ENCODE results near the gene BEX4. TPM values are rescaled to one million over a fixed set of nuclear protein-coding genes. Genes with fewer than 3 reads are reported as not detected.
"Not testable (repeated sequence)": the region's sequence is repeated elsewhere in the genome, so short reads cannot be mapped to it uniquely, and the experiment has no call there.

BEX4 gene
- total RNA-seq, 5 donors from 2014 or later (not counting 1 experiment from before 2014, with no cell fraction given) = 23.8 to 53.6 (median 29.4) TPM

- no peak for ATAC-seq (replicated peaks in 1 of 4)
- Mint-ChIP-seq H3K27ac (no peak overlapping the region), H3K4me3 (no peak overlapping the region), H3K4me1 (no peaks in the 10 kb centered on the region), H3K9me3 (no peaks in the 10 kb centered on the region), H3K27me3 (peaks cover 2 to 23% of the 10 kb centered on the region in 2 donors), H3K36me3 (no peaks in the 10 kb centered on the region)
- ChIA-PET POLR2A (no interaction called here), CTCF (no interaction called here)
- DNase-seq = no peak
- WGBS (ENCODE audit: insufficient coverage) = 90% methylated on average over 2 of the region's 2 CpGs
- Histone ChIP-seq H3K9me3 (no peaks in the 10 kb centered on the region), H3K4me3 (ENCODE audit: control insufficient read depth in 1 of 2, extremely low read depth in 1 of 2, low read length in 1 of 2) (no peak overlapping the region), H3K4me1 (ENCODE audit: control insufficient read depth in 1 of 2, extremely low read depth in 1 of 2, insufficient read depth in 2 of 2, low read length in 2 of 2) (no peaks in the 10 kb centered on the region), H3K27ac (ENCODE audit: low read length) (no peak overlapping the region), H3K27me3 (replicated peaks in 1 of 2; ENCODE audit: control insufficient read depth in 2 of 2, extremely low read depth in 1 of 2, insufficient read depth in 2 of 2, low read length in 1 of 2) (no peaks in the 10 kb centered on the region), H3K36me3 (ENCODE audit: control insufficient read depth in 2 of 2, extremely low read depth in 1 of 2, insufficient read depth in 1 of 2, low read length in 1 of 2) (no peaks in the 10 kb centered on the region)
Measured at GRCh38 chrX:103233263-103233662, 18.4 kb downstream of the BEX4 start.

GRCh38 chrX:103234869-103235268 lies 20.0 kb downstream of the BEX4 start:
- H3K4me3 Mint-ChIP-seq = no peak overlapping the region
- POLR2A ChIA-PET = no interaction called here
- no peaks in the 10 kb centered on the region for H3K9me3 ChIP-seq
- CTCF ChIA-PET = no interaction called here
- DNase-seq (no peak), ATAC-seq (replicated peaks in 1 of 4) (no peak)
- H3K4me1 Mint-ChIP-seq = no peaks in the 10 kb centered on the region
- H3K36me3 ChIP-seq (ENCODE audit: control insufficient read depth in 2 of 2, extremely low read depth in 1 of 2, insufficient read depth in 1 of 2, low read length in 1 of 2) = no peaks in the 10 kb centered on the region
- H3K4me3 ChIP-seq (ENCODE audit: control insufficient read depth in 1 of 2, extremely low read depth in 1 of 2, low read length in 1 of 2) = no peak overlapping the region
- H3K9me3 Mint-ChIP-seq = no peaks in the 10 kb centered on the region
- H3K36me3 Mint-ChIP-seq = no peaks in the 10 kb centered on the region
- H3K27me3 Mint-ChIP-seq = peaks cover 2 to 23% of the 10 kb centered on the region in 2 donors
- no peak overlapping the region for H3K27ac ChIP-seq (ENCODE audit: low read length)
- H3K4me1 ChIP-seq (ENCODE audit: control insufficient read depth in 1 of 2, extremely low read depth in 1 of 2, insufficient read depth in 2 of 2, low read length in 2 of 2) = no peaks in the 10 kb centered on the region
- WGBS (ENCODE audit: insufficient coverage) = no CpG with 5 or more reads among the region's 1 CpG
- no peak overlapping the region for H3K27ac Mint-ChIP-seq
- H3K27me3 ChIP-seq (replicated peaks in 1 of 2; ENCODE audit: control insufficient read depth in 2 of 2, extremely low read depth in 1 of 2, insufficient read depth in 2 of 2, low read length in 1 of 2) = no peaks in the 10 kb centered on the region

GRCh38 chrX:103235608-103236007 lies 20.7 kb downstream of the BEX4 start:
- H3K36me3 ChIP-seq (ENCODE audit: control insufficient read depth in 2 of 2, extremely low read depth in 1 of 2, insufficient read depth in 1 of 2, low read length in 1 of 2); H3K27me3 ChIP-seq (replicated peaks in 1 of 2; ENCODE audit: control insufficient read depth in 2 of 2, extremely low read depth in 1 of 2, insufficient read depth in 2 of 2, low read length in 1 of 2); DNase-seq; H3K4me3 Mint-ChIP-seq; H3K4me1 ChIP-seq (ENCODE audit: control insufficient read depth in 1 of 2, extremely low read depth in 1 of 2, insufficient read depth in 2 of 2, low read length in 2 of 2); CTCF ChIA-PET; H3K27ac Mint-ChIP-seq; H3K27ac ChIP-seq (ENCODE audit: low read length); H3K9me3 ChIP-seq; H3K9me3 Mint-ChIP-seq; H3K36me3 Mint-ChIP-seq; H3K4me1 Mint-ChIP-seq; ATAC-seq (replicated peaks in 1 of 4); H3K4me3 ChIP-seq (ENCODE audit: control insufficient read depth in 1 of 2, extremely low read depth in 1 of 2, low read length in 1 of 2): not testable (repeated sequence)
- POLR2A ChIA-PET = interaction anchor here in 1 of 2 donors (0.7 kb wide), 1 partner anchor 32 kb away, joined by 6 read pairs; no protein-coding TSS in a partner anchor
- peaks cover 0 to 18% of the 10 kb centered on the region in 2 donors for H3K27me3 Mint-ChIP-seq
- WGBS (ENCODE audit: insufficient coverage) = no CpG with 5 or more reads among the region's 2 CpGs

GRCh38 chrX:103236296-103236695 lies 21.4 kb downstream of the BEX4 start:
- H3K27me3 ChIP-seq (replicated peaks in 1 of 2; ENCODE audit: control insufficient read depth in 2 of 2, extremely low read depth in 1 of 2, insufficient read depth in 2 of 2, low read length in 1 of 2) = no peaks in the 10 kb centered on the region
- ChIA-PET POLR2A (interaction anchor here in 1 of 2 donors (0.7 kb wide), 1 partner anchor 31 kb away, joined by 6 read pairs; no protein-coding TSS in a partner anchor), CTCF (no interaction called here)
- H3K4me3 ChIP-seq (ENCODE audit: control insufficient read depth in 1 of 2, extremely low read depth in 1 of 2, low read length in 1 of 2) = no peak overlapping the region
- H3K36me3 Mint-ChIP-seq = no peaks in the 10 kb centered on the region
- H3K27me3 Mint-ChIP-seq = peaks cover 0 to 11% of the 10 kb centered on the region in 2 donors
- H3K27ac Mint-ChIP-seq = no peak overlapping the region
- no CpG with 5 or more reads among the region's 1 CpG for WGBS (ENCODE audit: insufficient coverage)
- H3K36me3 ChIP-seq (ENCODE audit: control insufficient read depth in 2 of 2, extremely low read depth in 1 of 2, insufficient read depth in 1 of 2, low read length in 1 of 2) = no peaks in the 10 kb centered on the region
- H3K9me3 Mint-ChIP-seq = no peaks in the 10 kb centered on the region
- H3K4me1 ChIP-seq (ENCODE audit: control insufficient read depth in 1 of 2, extremely low read depth in 1 of 2, insufficient read depth in 2 of 2, low read length in 2 of 2) = no peaks in the 10 kb centered on the region
- H3K27ac ChIP-seq (ENCODE audit: low read length) = no peak overlapping the region
- H3K9me3 ChIP-seq = no peaks in the 10 kb centered on the region
- H3K4me3 Mint-ChIP-seq = no peak overlapping the region
- DNase-seq (no peak), ATAC-seq (replicated peaks in 1 of 4) (no peak)
- H3K4me1 Mint-ChIP-seq = no peaks in the 10 kb centered on the region

- no peaks in the 10 kb centered on the region for H3K36me3 ChIP-seq (ENCODE audit: control insufficient read depth in 2 of 2, extremely low read depth in 1 of 2, insufficient read depth in 1 of 2, low read length in 1 of 2)
- no peak overlapping the region for H3K4me3 ChIP-seq (ENCODE audit: control insufficient read depth in 1 of 2, extremely low read depth in 1 of 2, low read length in 1 of 2)
- H3K9me3 ChIP-seq = no peaks in the 10 kb centered on the region
- H3K27ac Mint-ChIP-seq = no peak overlapping the region
- ATAC-seq (replicated peaks in 1 of 4) (no peak), DNase-seq (no peak)
- H3K36me3 Mint-ChIP-seq = no peaks in the 10 kb centered on the region
- no peaks in the 10 kb centered on the region for H3K27me3 ChIP-seq (replicated peaks in 1 of 2; ENCODE audit: control insufficient read depth in 2 of 2, extremely low read depth in 1 of 2, insufficient read depth in 2 of 2, low read length in 1 of 2)
- H3K27ac ChIP-seq (ENCODE audit: low read length) = no peak overlapping the region
- H3K4me3 Mint-ChIP-seq = no peak overlapping the region
- no peaks in the 10 kb centered on the region for H3K4me1 ChIP-seq (ENCODE audit: control insufficient read depth in 1 of 2, extremely low read depth in 1 of 2, insufficient read depth in 2 of 2, low read length in 2 of 2)
- H3K9me3 Mint-ChIP-seq = no peaks in the 10 kb centered on the region
- ChIA-PET CTCF (no interaction called here), POLR2A (interaction anchor here in 1 of 2 donors (0.7 kb wide), 1 partner anchor 9 kb away, joined by 4 read pairs; no protein-coding TSS in a partner anchor)
- H3K27me3 Mint-ChIP-seq = peaks cover 8 to 14% of the 10 kb centered on the region in 2 donors
- no peaks in the 10 kb centered on the region for H3K4me1 Mint-ChIP-seq
Measured at GRCh38 chrX:103240155-103240554, 25.2 kb downstream of the BEX4 start.

GRCh38 chrX:103248553-103248952 lies 33.6 kb downstream of the BEX4 start:
- ChIA-PET POLR2A (interaction anchor here in 1 of 2 donors (1.1 kb wide), 1 partner anchor 37 kb away, joined by 3 read pairs; no protein-coding TSS in a partner anchor), CTCF (interaction anchor here (0.6 to 1.1 kb wide), 4 partner anchors 37 to 1323 kb away, joined by 3 to 5 read pairs (median 4); no protein-coding TSS in a partner anchor)
- Histone ChIP-seq H3K27ac (ENCODE audit: low read length) (no peak overlapping the region), H3K4me3 (ENCODE audit: control insufficient read depth in 1 of 2, extremely low read depth in 1 of 2, low read length in 1 of 2) (no peak overlapping the region), H3K27me3 (replicated peaks in 1 of 2; ENCODE audit: control insufficient read depth in 2 of 2, extremely low read depth in 1 of 2, insufficient read depth in 2 of 2, low read length in 1 of 2) (no peaks in the 10 kb centered on the region), H3K4me1 (ENCODE audit: control insufficient read depth in 1 of 2, extremely low read depth in 1 of 2, insufficient read depth in 2 of 2, low read length in 2 of 2) (peaks cover 0 to 1% of the 10 kb centered on the region in 2 experiments), H3K36me3 (ENCODE audit: control insufficient read depth in 2 of 2, extremely low read depth in 1 of 2, insufficient read depth in 1 of 2, low read length in 1 of 2) (no peaks in the 10 kb centered on the region), H3K9me3 (no peaks in the 10 kb centered on the region)
- H3K27me3 Mint-ChIP-seq = peaks cover 0 to 13% of the 10 kb centered on the region in 2 donors
- H3K27ac Mint-ChIP-seq = no peak overlapping the region
- H3K9me3 Mint-ChIP-seq = no peaks in the 10 kb centered on the region
- H3K36me3 Mint-ChIP-seq = peaks cover under 1% of the 10 kb centered on the region
- DNase-seq = peak in 1 of 35 experiments; percentile 48
- peaks cover 3 to 6% (median 4%) of the 10 kb centered on the region in 3 donors for H3K4me1 Mint-ChIP-seq
- no peak overlapping the region for H3K4me3 Mint-ChIP-seq
- no peak for ATAC-seq (replicated peaks in 1 of 4)

- peaks cover 2% of the 10 kb centered on the region for H3K36me3 Mint-ChIP-seq
Measured at GRCh38 chrX:103249805-103250204, 34.9 kb downstream of the BEX4 start.

More at GRCh38 chrX:103249805-103250204, 34.9 kb downstream of the BEX4 start:
- Mint-ChIP-seq H3K4me1 (peaks cover 10 to 16% (median 16%) of the 10 kb centered on the region in 3 donors), H3K27me3 (peaks cover 0 to 13% of the 10 kb centered on the region in 2 donors), H3K27ac (no peak overlapping the region), H3K4me3 (no peak overlapping the region), H3K9me3 (no peaks in the 10 kb centered on the region)
- Histone ChIP-seq H3K4me3 (ENCODE audit: control insufficient read depth in 1 of 2, extremely low read depth in 1 of 2, low read length in 1 of 2) (no peak overlapping the region), H3K4me1 (ENCODE audit: control insufficient read depth in 1 of 2, extremely low read depth in 1 of 2, insufficient read depth in 2 of 2, low read length in 2 of 2) (peaks cover 0 to 10% of the 10 kb centered on the region in 2 experiments), H3K36me3 (ENCODE audit: control insufficient read depth in 2 of 2, extremely low read depth in 1 of 2, insufficient read depth in 1 of 2, low read length in 1 of 2) (no peaks in the 10 kb centered on the region), H3K27ac (ENCODE audit: low read length) (no peak overlapping the region), H3K27me3 (replicated peaks in 1 of 2; ENCODE audit: control insufficient read depth in 2 of 2, extremely low read depth in 1 of 2, insufficient read depth in 2 of 2, low read length in 1 of 2) (no peaks in the 10 kb centered on the region), H3K9me3 (no peaks in the 10 kb centered on the region)
- DNase-seq = no peak
- WGBS (ENCODE audit: insufficient coverage) = no CpG with 5 or more reads among the region's 1 CpG
- POLR2A ChIA-PET = no interaction called here
- CTCF ChIA-PET = interaction anchor here in 1 of 2 donors (0.6 kb wide), 1 partner anchor 38 kb away, joined by 4 read pairs; no protein-coding TSS in a partner anchor
- ATAC-seq (replicated peaks in 1 of 4) = no peak

All from T-cell (primary cell).